OCI-LY7 (cell line): ENCODE data around the gene AOC2.

Experiments
- EZH2phosphoT487 ChIP-seq: fragments of 200-600 bp; sonication (generic); IDR thresholded peaks from 2 replicates; pipeline ENCODE4 v1.6.1; 2018; ENCODE audit warnings: low read depth, borderline replicate concordance, mild to moderate bottlenecking, mixed run types, antibody characterized with exemption, low read length, moderate library complexity, mixed read lengths
- TF ChIP-seq, protein P1 (sequence below): fragments of 200-600 bp; sonication (generic); conservative IDR thresholded peaks from 2 replicates; pipeline ENCODE4 v1.5.1; 2014; ENCODE audit warnings: mild to moderate bottlenecking, antibody characterized with exemption, low read length, moderate library complexity, mixed read lengths

DNA sequence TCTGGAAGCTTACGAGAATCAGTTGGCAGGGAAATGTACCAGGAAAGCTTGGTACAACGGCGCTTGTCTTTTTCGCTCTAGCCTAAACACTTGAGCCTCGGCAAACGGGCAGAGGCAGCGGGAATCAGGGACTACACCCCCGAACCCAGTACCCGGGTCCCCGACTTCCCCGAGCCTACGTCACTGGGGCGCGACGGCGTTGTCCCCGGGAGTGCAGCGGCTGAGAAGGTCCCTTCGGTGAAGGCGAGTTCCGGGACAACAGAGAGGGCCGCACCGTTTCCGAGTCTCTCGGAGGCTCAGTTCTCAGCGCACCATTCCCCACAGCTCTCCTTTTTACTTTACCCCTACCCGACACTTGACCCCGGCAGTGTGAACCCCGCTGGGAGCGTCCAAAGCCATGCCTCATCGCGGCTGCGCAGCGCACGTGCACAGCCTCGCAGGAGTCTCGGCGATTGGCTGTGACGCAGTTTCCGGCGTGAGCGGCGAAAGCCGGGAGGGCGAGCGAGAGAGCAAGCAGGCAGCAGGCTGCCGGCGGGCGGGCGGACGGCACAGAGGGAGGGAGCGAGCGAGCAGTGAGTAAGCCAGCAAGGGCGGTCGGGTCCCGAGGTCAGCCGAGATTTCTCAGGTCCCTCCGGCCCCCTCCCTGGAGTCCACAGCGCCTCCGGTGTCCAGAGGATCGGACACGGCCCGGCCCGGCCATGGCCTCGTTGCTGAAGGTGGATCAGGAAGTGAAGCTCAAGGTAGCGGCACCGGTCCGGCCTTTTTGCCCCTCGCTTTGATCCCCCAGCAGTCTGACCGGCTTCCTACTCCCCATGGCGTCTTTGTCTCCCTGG, 11.2 kb upstream of the AOC2 start, which contains the start of gene PSME3:
- TF ChIP-seq, protein P1, sequence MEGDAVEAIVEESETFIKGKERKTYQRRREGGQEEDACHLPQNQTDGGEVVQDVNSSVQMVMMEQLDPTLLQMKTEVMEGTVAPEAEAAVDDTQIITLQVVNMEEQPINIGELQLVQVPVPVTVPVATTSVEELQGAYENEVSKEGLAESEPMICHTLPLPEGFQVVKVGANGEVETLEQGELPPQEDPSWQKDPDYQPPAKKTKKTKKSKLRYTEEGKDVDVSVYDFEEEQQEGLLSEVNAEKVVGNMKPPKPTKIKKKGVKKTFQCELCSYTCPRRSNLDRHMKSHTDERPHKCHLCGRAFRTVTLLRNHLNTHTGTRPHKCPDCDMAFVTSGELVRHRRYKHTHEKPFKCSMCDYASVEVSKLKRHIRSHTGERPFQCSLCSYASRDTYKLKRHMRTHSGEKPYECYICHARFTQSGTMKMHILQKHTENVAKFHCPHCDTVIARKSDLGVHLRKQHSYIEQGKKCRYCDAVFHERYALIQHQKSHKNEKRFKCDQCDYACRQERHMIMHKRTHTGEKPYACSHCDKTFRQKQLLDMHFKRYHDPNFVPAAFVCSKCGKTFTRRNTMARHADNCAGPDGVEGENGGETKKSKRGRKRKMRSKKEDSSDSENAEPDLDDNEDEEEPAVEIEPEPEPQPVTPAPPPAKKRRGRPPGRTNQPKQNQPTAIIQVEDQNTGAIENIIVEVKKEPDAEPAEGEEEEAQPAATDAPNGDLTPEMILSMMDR = no peak
- no peak for TF ChIP-seq EZH2phosphoT487
